Ovary (tissue), 3 donors: ENCODE results near the gene ABHD16A.

Experiments
- CTCF ChIP-seq, 3 donors: fragments of 450-650 bp in 2 of 3; fragments of 200-600 bp in 1 of 3; IDR thresholded peaks; one replicate each; pipeline versions ENCODE4 v1.5.1 to v1.8.0; 2016 to 2022; ENCODE audit warnings: antibody characterized with exemption in 3 of 3, mild to moderate bottlenecking in 1 of 3
- POLR2A ChIP-seq: fragments of 450-650 bp; IDR thresholded peaks from one replicate; pipeline ENCODE4 v1.6.1; 2017; ENCODE audit warnings: antibody characterized with exemption, mild to moderate bottlenecking, moderate library complexity
- donor health status: DM: no; HTN: no; CAD: no.

DNA sequence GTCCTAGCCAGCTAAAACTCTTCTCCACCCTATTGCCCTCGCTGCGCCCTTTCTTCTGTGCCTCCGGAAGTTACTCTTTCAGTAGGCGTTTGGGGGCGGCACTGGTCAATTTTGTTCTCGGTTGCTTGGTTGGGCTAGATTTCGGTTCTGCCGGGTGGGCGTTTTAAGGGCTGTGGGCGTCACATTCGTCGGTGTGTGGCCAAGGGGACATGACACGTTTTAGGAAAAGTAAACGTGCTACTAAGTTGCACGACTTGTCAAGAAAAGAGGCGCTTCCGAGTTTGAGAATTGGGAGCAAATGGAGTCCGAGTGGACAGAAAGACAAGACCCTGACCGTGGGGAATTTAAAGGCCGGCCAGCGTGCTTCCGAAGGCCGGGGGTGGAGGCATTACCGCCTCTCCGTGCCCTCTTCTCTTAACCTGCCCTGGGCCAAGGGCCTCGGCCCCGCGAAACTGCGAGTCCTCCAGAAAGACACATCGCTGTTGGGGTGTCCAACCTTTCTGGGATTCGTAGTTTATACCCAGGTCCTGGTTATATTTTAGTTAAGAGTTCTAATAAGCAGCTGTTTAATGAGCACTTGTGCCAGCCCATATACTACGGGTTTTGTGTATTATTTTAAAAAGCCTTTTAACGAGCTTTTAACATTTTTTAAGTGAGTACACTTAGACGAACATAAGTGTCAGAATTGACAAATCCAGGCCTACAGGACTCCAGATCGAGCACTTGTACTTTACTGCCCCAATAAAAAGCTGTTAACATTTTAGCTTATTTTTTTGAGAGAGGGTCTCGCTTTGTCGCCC is 50.0 kb downstream of the ABHD16A start:
- peak; percentile 3 for TF ChIP-seq POLR2A
- peak in 1 of 3 donors; percentile 6 for TF ChIP-seq CTCF (IDR thresholded peaks at IDR 0.05)
